NB4 (cell line): ENCODE data around the gene NOP16.

Experiments
- DNase-seq: peaks from one replicate; pipeline ENCODE4 v3.0.0; 2010; ENCODE audit warnings: low read depth
- H3K4me3 ChIP-seq: one replicate; pipeline ENCODE4 v1.5.1; 2011; ENCODE audit warnings: mild to moderate bottlenecking, low read depth, low read length, moderate library complexity
- CTCF ChIP-seq: IDR thresholded peaks from one replicate; pipeline ENCODE4 v1.5.1; 2012; ENCODE audit warnings: low read depth, low read length
- MYC ChIP-seq: IDR thresholded peaks from 2 replicates; pipeline ENCODE4 v1.6.1; 2011; ENCODE audit warnings: low read depth, low read length
- POLR2A ChIP-seq: IDR thresholded peaks from 2 replicates; pipeline ENCODE4 v1.6.1; 2011; ENCODE audit warnings: mild to moderate bottlenecking; ENCODE audit not compliant: insufficient read length; ENCODE audit errors: extremely low read depth
- TF ChIP-seq, protein P1 (sequence below): IDR thresholded peaks from 2 replicates; pipeline ENCODE4 v1.6.1; 2011; ENCODE audit warnings: low read depth, low read length

Gene NOP16

DNA sequence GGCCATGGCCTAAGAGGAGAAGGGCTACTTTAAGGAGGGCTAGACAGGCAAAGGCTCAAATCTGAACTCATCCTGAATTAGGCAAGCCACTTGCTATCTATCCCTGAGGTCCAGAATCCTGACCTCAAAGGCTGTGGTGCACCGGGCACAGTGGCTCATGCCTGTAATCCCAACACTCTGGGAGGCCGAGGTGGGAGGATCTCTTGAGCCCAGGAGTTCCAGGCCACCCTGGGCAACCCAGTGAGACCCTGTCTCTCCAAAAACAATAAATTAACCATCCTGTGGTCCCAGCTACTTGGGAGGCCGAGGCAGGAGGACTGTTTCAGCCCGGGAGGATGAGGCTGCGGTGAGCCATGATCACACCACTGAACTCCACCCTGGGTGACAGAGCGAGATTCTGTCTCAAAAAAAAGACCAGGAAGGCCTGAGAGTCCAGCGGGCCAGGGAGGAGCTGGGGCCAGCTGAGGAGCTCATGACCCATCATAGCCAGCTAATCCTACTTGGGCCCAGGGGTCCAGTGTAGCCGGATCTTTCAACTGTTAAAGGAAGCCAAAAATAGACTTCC, 4.0 kb downstream of the NOP16 start:
- H3K4me3 ChIP-seq = no peak overlapping the region
- TF ChIP-seq CTCF (no peak), MYC (no peak), POLR2A (no peak)
- TF ChIP-seq, protein P1, sequence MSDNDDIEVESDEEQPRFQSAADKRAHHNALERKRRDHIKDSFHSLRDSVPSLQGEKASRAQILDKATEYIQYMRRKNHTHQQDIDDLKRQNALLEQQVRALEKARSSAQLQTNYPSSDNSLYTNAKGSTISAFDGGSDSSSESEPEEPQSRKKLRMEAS = no peak
- no peak for DNase-seq

DNA sequence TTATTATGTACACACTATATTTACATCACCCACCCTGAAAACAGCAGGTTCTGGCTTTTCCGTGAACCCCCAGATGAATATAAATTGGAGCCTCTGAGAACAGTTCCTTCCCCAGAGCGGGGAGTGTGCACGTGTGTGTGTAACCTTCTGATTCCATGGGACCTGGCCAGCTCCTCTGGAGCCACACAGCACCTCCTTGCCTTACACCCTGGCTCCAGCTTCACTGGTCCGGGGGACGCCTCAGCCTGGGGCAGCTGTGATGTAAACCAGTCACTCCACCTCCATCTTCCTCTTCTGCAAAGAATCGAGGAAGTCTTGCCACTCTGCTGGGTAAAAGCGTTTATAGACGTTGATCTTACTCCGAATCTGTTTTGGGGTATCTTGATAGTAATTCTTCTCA, 4.4 kb downstream of the NOP16 start:
- no peak for DNase-seq
- TF ChIP-seq MYC (no peak), POLR2A (no peak), CTCF (no peak)
- TF ChIP-seq, protein P1 = no peak
- no peak overlapping the region for H3K4me3 ChIP-seq

DNA sequence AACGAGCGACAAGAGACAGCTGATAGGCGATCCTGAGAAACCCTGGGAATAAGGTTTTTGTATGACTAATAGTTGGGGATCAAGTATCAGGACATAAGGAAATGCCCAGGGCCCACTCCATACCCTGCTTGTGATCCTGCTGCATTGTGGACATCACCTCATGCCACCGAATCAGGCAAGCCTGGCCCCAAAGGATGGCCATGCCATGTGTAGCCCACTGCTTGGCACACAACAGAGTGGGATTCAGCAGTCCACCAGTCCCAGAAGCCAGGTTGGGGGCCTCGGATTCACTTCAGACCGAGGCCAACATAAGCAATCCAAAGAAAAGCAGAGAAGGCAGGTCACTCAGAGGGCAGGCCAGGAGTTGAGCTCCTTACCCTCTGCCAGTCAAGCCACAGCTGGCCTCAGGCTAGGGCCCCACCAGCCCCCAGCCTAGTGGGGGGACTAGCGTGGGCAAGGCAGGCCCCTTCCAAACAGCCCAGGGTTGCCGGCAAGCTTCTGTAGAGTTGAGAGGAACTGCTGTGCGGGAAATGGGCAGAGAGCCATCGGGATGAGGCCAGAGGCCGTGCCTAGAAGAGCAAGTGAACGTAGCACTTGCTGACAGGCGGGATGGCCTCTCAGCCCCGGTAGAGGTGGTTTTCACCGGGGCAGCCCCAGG, 5.0 kb downstream of the NOP16 start:
- TF ChIP-seq MYC = no peak
- TF ChIP-seq CTCF = no peak
- TF ChIP-seq, protein P1 = no peak
- TF ChIP-seq POLR2A = no peak
- H3K4me3 ChIP-seq = no peak overlapping the region
- no peak for DNase-seq

DNA sequence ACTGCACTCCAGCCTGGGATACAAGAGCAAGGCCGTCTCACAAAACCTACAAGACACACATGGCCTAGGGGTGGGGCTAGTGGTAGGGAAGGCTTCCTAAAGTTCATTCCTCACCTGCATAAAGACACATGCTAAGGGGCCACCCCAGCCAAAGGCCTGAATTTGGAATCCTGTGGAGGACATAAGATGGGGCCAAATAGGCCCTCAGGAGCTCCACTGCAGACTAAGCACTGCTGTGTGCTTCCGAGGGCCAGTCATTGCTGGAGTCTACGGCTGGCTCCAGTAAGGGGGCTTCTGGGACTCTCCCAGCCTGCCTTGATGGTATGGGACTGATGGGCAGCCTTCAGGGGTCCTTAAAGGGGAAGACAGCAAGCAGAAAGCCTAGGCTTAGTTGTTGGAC, 5.7 kb downstream of the NOP16 start:
- TF ChIP-seq, protein P1 = no peak
- no peak for TF ChIP-seq POLR2A
- no peak for TF ChIP-seq CTCF
- TF ChIP-seq MYC = no peak
- no peak for DNase-seq
- no peak overlapping the region for H3K4me3 ChIP-seq

DNA sequence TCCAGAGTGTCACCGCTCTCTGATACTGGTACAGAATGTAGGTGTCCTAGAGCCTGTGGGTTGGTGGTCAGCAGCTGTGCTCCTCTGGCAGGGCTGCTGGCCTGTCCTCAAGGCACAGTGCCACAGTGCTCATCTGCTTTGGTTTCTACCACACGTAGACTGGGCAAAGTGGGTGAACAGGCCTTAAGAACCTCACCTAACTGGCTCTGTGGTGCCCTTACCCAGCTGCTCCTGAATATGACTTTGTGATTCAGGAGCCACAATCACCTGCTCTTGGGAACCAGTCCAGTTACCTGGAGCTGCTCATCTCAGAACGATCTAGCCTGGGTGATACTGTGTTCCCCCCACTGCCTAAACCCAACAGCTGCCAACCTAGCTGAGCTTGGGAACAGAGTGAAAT, 6.4 kb downstream of the NOP16 start:
- TF ChIP-seq, protein P1 = no peak
- no peak for TF ChIP-seq CTCF
- TF ChIP-seq POLR2A = no peak
- TF ChIP-seq MYC = no peak
- no peak for DNase-seq
- H3K4me3 ChIP-seq = no peak overlapping the region
